Upper lobe of left lung (tissue), 4 donors: ENCODE results near the gene NRP1.

Experiments used
- EP300 ChIP-seq, 4 donors: sonication (generic); formaldehyde crosslinking; IDR thresholded peaks; one replicate each; pipeline ENCODE4 v1.5.1; 2017; ENCODE audit warnings: antibody characterized with exemption in 4 of 4, control low read depth in 2 of 4
- POLR2A ChIP-seq, 4 donors: fragments of 450-650 bp; IDR thresholded peaks; one replicate each; pipeline ENCODE4 v1.5.1; 2016 to 2017; ENCODE audit warnings: antibody characterized with exemption in 4 of 4, mild to moderate bottlenecking in 2 of 4
- TF ChIP-seq, protein P1 (sequence below), 6 experiments: fragments of 450-650 bp in 4 of 6; fragments of 200-600 bp in 2 of 6; sonication (generic) in 2 of 6; IDR thresholded peaks; one replicate each; pipeline ENCODE4 v1.5.1; 2016 to 2019; ENCODE audit warnings: antibody characterized with exemption in 6 of 6

DNA sequence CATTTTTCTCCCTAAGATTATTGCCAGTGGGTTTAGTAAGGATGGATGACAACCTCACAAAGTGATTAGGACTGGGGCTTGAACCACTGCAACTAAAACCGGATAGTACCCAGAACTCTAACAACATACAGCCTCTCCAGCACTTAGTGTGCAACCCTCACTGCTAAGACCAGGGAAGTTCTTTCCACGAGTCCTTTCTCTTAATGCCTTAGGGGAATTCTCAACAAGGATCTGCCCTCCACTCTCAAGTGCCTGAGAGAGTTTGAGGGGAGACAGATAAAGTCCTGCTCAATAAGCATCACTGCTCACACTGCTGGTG is 104.6 kb downstream of the NRP1 start:
- TF ChIP-seq, protein P1, sequence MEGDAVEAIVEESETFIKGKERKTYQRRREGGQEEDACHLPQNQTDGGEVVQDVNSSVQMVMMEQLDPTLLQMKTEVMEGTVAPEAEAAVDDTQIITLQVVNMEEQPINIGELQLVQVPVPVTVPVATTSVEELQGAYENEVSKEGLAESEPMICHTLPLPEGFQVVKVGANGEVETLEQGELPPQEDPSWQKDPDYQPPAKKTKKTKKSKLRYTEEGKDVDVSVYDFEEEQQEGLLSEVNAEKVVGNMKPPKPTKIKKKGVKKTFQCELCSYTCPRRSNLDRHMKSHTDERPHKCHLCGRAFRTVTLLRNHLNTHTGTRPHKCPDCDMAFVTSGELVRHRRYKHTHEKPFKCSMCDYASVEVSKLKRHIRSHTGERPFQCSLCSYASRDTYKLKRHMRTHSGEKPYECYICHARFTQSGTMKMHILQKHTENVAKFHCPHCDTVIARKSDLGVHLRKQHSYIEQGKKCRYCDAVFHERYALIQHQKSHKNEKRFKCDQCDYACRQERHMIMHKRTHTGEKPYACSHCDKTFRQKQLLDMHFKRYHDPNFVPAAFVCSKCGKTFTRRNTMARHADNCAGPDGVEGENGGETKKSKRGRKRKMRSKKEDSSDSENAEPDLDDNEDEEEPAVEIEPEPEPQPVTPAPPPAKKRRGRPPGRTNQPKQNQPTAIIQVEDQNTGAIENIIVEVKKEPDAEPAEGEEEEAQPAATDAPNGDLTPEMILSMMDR (IDR thresholded peaks at IDR 0.05): no peak
- no peak for TF ChIP-seq EP300 (IDR thresholded peaks at IDR 0.05)
- no peak for TF ChIP-seq POLR2A (IDR thresholded peaks at IDR 0.05)
